K562 (cell line): Measurements from ENCODE around the gene CCDC148. TPM values are rescaled to one million over a fixed set of nuclear protein-coding genes. Genes with fewer than 3 reads are reported as not detected.

Experiments used
- ATAC-seq: fragments of 200-7000 bp; cut with Tn5 transposase; 3 replicates; pipeline ENCODE4 v1.9.1; 2020; ENCODE audit warnings: moderate library complexity
- BruUV-seq: library from RNA; stranded (reverse); fragments of 400-500 nt; replicated peaks from 2 replicates; lab custom pipeline; 2021; lab: Mats Ljungman, UMichigan
- CTCF ChIA-PET: fragments of 300-600 bp; formaldehyde crosslinking; extraction: SDS; loops from one replicate; lab custom pipeline; 2021; ENCODE audit warnings: low intra/inter-chr PET ratio; lab: Yijun Ruan, JAX
- POLR2A ChIA-PET: fragments of 300-600, 350-650 bp; sonication (Branson Sonifier 250); formaldehyde crosslinking; extraction: SDS; loops from one replicate; lab custom pipeline; 2021; ENCODE audit warnings: antibody characterized with exemption, inconsistent platforms; lab: Yijun Ruan, JAX
- DNase-seq, 4 experiments: peaks; one replicate each; pipeline versions ENCODE4 v3.0.0 to v3.0.0-alpha.2; 2011 to 2018; ENCODE audit warnings: low spot score in 3 of 4, mixed read lengths in 3 of 4; ENCODE audit errors: extremely low read depth in 1 of 4
- FAIRE-seq: peaks from 2 replicates; lab custom pipeline; 2011; peaks lifted over from hg19 to GRCh38; lab: Jason Lieb, UNC
- H2AFZ ChIP-seq: 2 replicates; pipeline ENCODE4 v1.6.0; 2011; ENCODE audit warnings: low read depth, low read length, control low read depth, inconsistent platforms
- H3K27ac ChIP-seq: fragments of 200-600 bp; 3 replicates; pipeline ENCODE4 v1.8.0; 2011; ENCODE audit warnings: low read depth, mild to moderate bottlenecking, control low read depth, inconsistent platforms, low read length, moderate library complexity, mixed read lengths; ENCODE audit errors: extremely low read depth
- H3K27me3 ChIP-seq, 2 experiments: fragments of 300-600 bp in 1 of 2; 2 replicates in 1 of 2; 3 replicates in 1 of 2; pipeline versions ENCODE4 v1.6.0 to v1.8.0; 2011; ENCODE audit warnings: inconsistent platforms in 2 of 2, low read length in 2 of 2, mild to moderate bottlenecking in 1 of 2, mixed read lengths in 1 of 2, moderate library complexity in 1 of 2; ENCODE audit not compliant: control insufficient read depth in 2 of 2, insufficient read depth in 2 of 2
- H3K36me3 ChIP-seq: fragments of 300-600 bp; 3 replicates; pipeline ENCODE4 v1.8.0; 2011; ENCODE audit warnings: mild to moderate bottlenecking, low read length, inconsistent platforms; ENCODE audit not compliant: control insufficient read depth, insufficient read depth
- H3K4me1 ChIP-seq, 2 experiments: fragments of 200-600 bp in 1 of 2; replicated peaks in 1 of 2; 2 replicates in 1 of 2; 3 replicates in 1 of 2; pipeline versions ENCODE4 v1.5.1 to v1.8.0; 2011; ENCODE audit warnings: inconsistent platforms in 2 of 2, low read length in 2 of 2, mild to moderate bottlenecking in 1 of 2, mixed read lengths in 1 of 2, moderate library complexity in 1 of 2; ENCODE audit not compliant: control insufficient read depth in 2 of 2, insufficient read depth in 2 of 2
- H3K4me2 ChIP-seq: 2 replicates; pipeline ENCODE4 v1.6.1; 2011; ENCODE audit warnings: low read length, control low read depth, inconsistent platforms, mixed read lengths; ENCODE audit not compliant: insufficient read depth
- H3K4me3 ChIP-seq: fragments of 200-600 bp; sonication (generic), shearing (Covaris generic); 2 replicates; pipeline ENCODE4 v1.5.1; 2016; ENCODE audit warnings: control low read depth, inconsistent platforms
- H3K79me2 ChIP-seq: fragments of 200-600 bp; 3 replicates; pipeline ENCODE4 v1.8.0; 2011; ENCODE audit warnings: low read length, inconsistent platforms; ENCODE audit not compliant: control insufficient read depth, insufficient read depth
- H3K9ac ChIP-seq, 2 experiments: 2 replicates each; pipeline versions ENCODE4 v1.6.0 to v1.6.1; 2011; ENCODE audit warnings: low read depth in 2 of 2, low read length in 2 of 2, control low read depth in 1 of 2, inconsistent platforms in 1 of 2, mild to moderate bottlenecking in 1 of 2, mixed read lengths in 1 of 2; ENCODE audit not compliant: insufficient read depth in 1 of 2
- H3K9me1 ChIP-seq: one replicate; pipeline ENCODE4 v1.6.0; 2011; ENCODE audit warnings: inconsistent platforms, mild to moderate bottlenecking, low read length, moderate library complexity; ENCODE audit not compliant: control insufficient read depth, insufficient read depth
- H3K9me3 ChIP-seq: replicated peaks from 2 replicates; pipeline ENCODE4 v1.5.1; 2011; ENCODE audit warnings: low read depth, low read length, inconsistent platforms; ENCODE audit not compliant: control insufficient read depth, insufficient read depth
- H4K20me1 ChIP-seq: replicated peaks from 2 replicates; pipeline ENCODE4 v1.6.1; 2011; ENCODE audit warnings: low read length, inconsistent platforms, mixed read lengths; ENCODE audit not compliant: control insufficient read depth, insufficient read depth
- ATF3 ChIP-seq, 2 experiments: fragments of 450-650 bp in 1 of 2; sonication (generic) in 1 of 2; formaldehyde crosslinking in 1 of 2; IDR thresholded peaks in 1 of 2; conservative IDR thresholded peaks in 1 of 2; 2 replicates each; pipeline versions ENCODE4 v1.6.1 to v1.8.1; 2016 to 2023; ENCODE audit warnings: mild to moderate bottlenecking in 2 of 2, moderate library complexity in 2 of 2, inconsistent platforms in 1 of 2, missing genetic modification reagents in 1 of 2
- HMGN3 ChIP-seq: IDR thresholded peaks from 2 replicates; pipeline ENCODE4 v1.6.1; 2011; ENCODE audit warnings: borderline replicate concordance, low read depth, mild to moderate bottlenecking, mixed read lengths, low read length; ENCODE audit not compliant: insufficient read length; ENCODE audit errors: extremely low read depth
- KLF16 ChIP-seq: IDR thresholded peaks from 2 replicates; pipeline ENCODE4 v1.6.1; 2016; ENCODE audit warnings: antibody characterized with exemption
- LEF1 ChIP-seq: fragments of 450-650 bp; IDR thresholded peaks from 2 replicates; pipeline ENCODE4 v1.6.1; 2016; ENCODE audit warnings: mild to moderate bottlenecking
- MAZ ChIP-seq, 2 experiments: fragments of 450-650 bp in 1 of 2; sonication (generic) in 1 of 2; formaldehyde crosslinking; IDR thresholded peaks in 1 of 2; conservative IDR thresholded peaks in 1 of 2; 2 replicates each; pipeline versions ENCODE4 v1.4.0 to v1.5.0; 2020; ENCODE audit warnings: mild to moderate bottlenecking in 1 of 2, missing genetic modification reagents in 1 of 2
- MIER1 ChIP-seq: fragments of 450-650 bp; IDR thresholded peaks from 2 replicates; pipeline ENCODE4 v1.6.1; 2016; ENCODE audit warnings: antibody characterized with exemption, mild to moderate bottlenecking, low read depth
- RBM39 ChIP-seq: fragments of 200-400 bp; formaldehyde crosslinking; optimal IDR thresholded peaks from 2 replicates; pipeline ENCODE3; 2018; ENCODE audit warnings: low read depth, low read length
- TARDBP ChIP-seq: fragments of 450-650 bp; IDR thresholded peaks from 2 replicates; pipeline ENCODE4 v1.6.1; 2016
- TRIM28 ChIP-seq: fragments of 450-650 bp; IDR thresholded peaks from 2 replicates; pipeline ENCODE4 v1.6.1; 2017
- ZBTB7A ChIP-seq: IDR thresholded peaks from 2 replicates; pipeline ENCODE4 v1.6.1; 2011; ENCODE audit warnings: low read depth, mild to moderate bottlenecking, low read length, moderate library complexity, borderline replicate concordance; ENCODE audit not compliant: control insufficient read depth
- ZNF655 ChIP-seq: fragments of 250-450 bp; sonication (Bioruptor Pico); IDR thresholded peaks from 2 replicates; pipeline ENCODE4 v1.5.0; 2021
- ZNF77 ChIP-seq: fragments of 250-450 bp; sonication (Bioruptor Pico); IDR thresholded peaks from 2 replicates; pipeline ENCODE4 v1.5.0; 2020
- whole genome bisulfite sequencing: fragments of 100-300 bp; shearing (Covaris generic); methylation state at CpG from one replicate; pipeline ENCODE4 v1.1.6; 2016; ENCODE audit warnings: low coverage, mixed read lengths; ENCODE audit not compliant: insufficient coverage; ENCODE audit errors: missing lambda C conversion rate; 5-methylcytosine and 5-hydroxymethylcytosine counted together
- in situ Hi-C: fragments of 300-500 bp; cut with MboI; formaldehyde crosslinking; loops from 4 replicates; pipeline ENCODE4 v1.15.0; 2018; ENCODE audit warnings: inconsistent platforms, mixed read lengths
- intact Hi-C: fragments of 100-400 bp; cut with micrococcal nuclease; formaldehyde crosslinking; loops from 2 replicates; pipeline ENCODE4 v1.14.2; 2022
- polyA plus RNA-seq, 8 experiments: library from polyadenylated mRNA; depleted of rRNA in 4 of 8; stranded (reverse) in 5 of 8; unstranded in 3 of 8; fragments of >200 nt; fragmentation: Nextera tagmentation in 2 of 8; fragmentation: Illumina TruSeq in 1 of 8; extraction: Ambion mirVana in 2 of 8; extraction: Trizol in 1 of 8; gene quantifications; 2 replicates each; pipeline versions ENCODE4 v1.2.1 to v1.2.3, GENCODE V29; 2011 to 2014; ENCODE audit warnings: inconsistent platforms in 1 of 8, missing spikeins in 1 of 8
- total RNA-seq, 7 experiments: library from RNA; depleted of rRNA in 6 of 7; stranded (reverse); fragments of >200 nt in 6 of 7; fragmentation: Illumina TruSeq in 2 of 7; extraction: Trizol in 2 of 7; gene quantifications; 2 replicates each; pipeline versions ENCODE4 v1.2.1 to v1.2.3, GENCODE V29; 2011 to 2021; ENCODE audit warnings: low replicate concordance in 1 of 7

CCDC148 gene
- total and polyA plus RNA-seq, 9 of the 15 experiments (the other 6 are each of a cell fraction or from before 2014, with no cell fraction given), result 0.10 to 1.4 (median 0.65) TPM

GRCh38 chr2:158251356-158251755 lies 205.2 kb downstream of the CCDC148 start:
- Histone ChIP-seq H3K27ac (no peak overlapping the region), H3K36me3 (no peaks in the 10 kb centered on the region), H3K9ac (no peak overlapping the region), H3K9me3 (no peaks in the 10 kb centered on the region), H3K27me3 (no peaks in the 10 kb centered on the region), H3K4me2 (no peak overlapping the region), H3K4me3 (no peak overlapping the region), H3K79me2 (no peaks in the 10 kb centered on the region), H3K9me1 (no peaks in the 10 kb centered on the region), H3K4me1 (0 out of 5 replicates have a peak, but pooled peaks cover 0 to 4% of the 10 kb centered on the region in 2 experiments), H2AFZ (no peak overlapping the region), H4K20me1 (no peaks in the 10 kb centered on the region)
- no TSS peak for BruUV-seq
- ATAC-seq, result no peak
- intact Hi-C loops, result no loop called here
- no peak for TF ChIP-seq TARDBP
- TF ChIP-seq ZNF77, result no peak
- TF ChIP-seq ZBTB7A, result no peak
- FAIRE-seq, result no peak
- 28% methylated on average over 3 of the region's 3 CpGs for WGBS
- DNase-seq, result no peak
- ChIA-PET POLR2A (no interaction called here), CTCF (no interaction called here)
- in situ Hi-C loops, result no loop called here

- Histone ChIP-seq H3K27me3 (no peaks in the 10 kb centered on the region), H3K4me3 (no peak overlapping the region), H3K9me1 (no peaks in the 10 kb centered on the region), H2AFZ (no peak overlapping the region), H3K27ac (no peak overlapping the region), H4K20me1 (no peaks in the 10 kb centered on the region), H3K4me1 (no peaks in the 10 kb centered on the region; a peak in 1 of 5 replicates), H3K79me2 (no peaks in the 10 kb centered on the region), H3K9ac (no peak overlapping the region), H3K36me3 (no peaks in the 10 kb centered on the region), H3K9me3 (no peaks in the 10 kb centered on the region), H3K4me2 (no peak overlapping the region)
- BruUV-seq, result no TSS peak
- no peak for ATAC-seq
- 30% methylated on average over 4 of the region's 4 CpGs for WGBS
- ChIA-PET POLR2A (interaction anchor here (1.1 kb wide), 1 partner anchor 12 kb away, joined by 3 read pairs; no protein-coding TSS in a partner anchor), CTCF (no interaction called here)
- TF ChIP-seq HMGN3 (no peak), LEF1 (no peak), ATF3 (IDR thresholded peaks at IDR 0.05) (no peak), ATF3 (CRISPR knock-in tag; conservative IDR thresholded peaks at IDR 0.05) (no peak), RBM39 (no peak), MAZ (CRISPR knock-in tag; conservative IDR thresholded peaks at IDR 0.05 in 1 of 2, IDR thresholded peaks at IDR 0.05 in 1 of 2) (no peak), MIER1 (no peak), TRIM28 (no peak), ZNF655 (CRISPR knock-in tag) (no peak), KLF16 (no peak)
- FAIRE-seq, result no peak
- intact Hi-C loops, result no loop called here
- in situ Hi-C loops, result no loop called here
- DNase-seq, result no peak
Observed at GRCh38 chr2:158243392-158243791, 213.2 kb downstream of the CCDC148 start.
